Measurements from ENCODE around the gene RAP1GAP.

RAP1GAP gene

GRCh38 chr1:21625390-21626190, 43.6 kb downstream of the RAP1GAP start:
- DNase-seq = no peak

DNA sequence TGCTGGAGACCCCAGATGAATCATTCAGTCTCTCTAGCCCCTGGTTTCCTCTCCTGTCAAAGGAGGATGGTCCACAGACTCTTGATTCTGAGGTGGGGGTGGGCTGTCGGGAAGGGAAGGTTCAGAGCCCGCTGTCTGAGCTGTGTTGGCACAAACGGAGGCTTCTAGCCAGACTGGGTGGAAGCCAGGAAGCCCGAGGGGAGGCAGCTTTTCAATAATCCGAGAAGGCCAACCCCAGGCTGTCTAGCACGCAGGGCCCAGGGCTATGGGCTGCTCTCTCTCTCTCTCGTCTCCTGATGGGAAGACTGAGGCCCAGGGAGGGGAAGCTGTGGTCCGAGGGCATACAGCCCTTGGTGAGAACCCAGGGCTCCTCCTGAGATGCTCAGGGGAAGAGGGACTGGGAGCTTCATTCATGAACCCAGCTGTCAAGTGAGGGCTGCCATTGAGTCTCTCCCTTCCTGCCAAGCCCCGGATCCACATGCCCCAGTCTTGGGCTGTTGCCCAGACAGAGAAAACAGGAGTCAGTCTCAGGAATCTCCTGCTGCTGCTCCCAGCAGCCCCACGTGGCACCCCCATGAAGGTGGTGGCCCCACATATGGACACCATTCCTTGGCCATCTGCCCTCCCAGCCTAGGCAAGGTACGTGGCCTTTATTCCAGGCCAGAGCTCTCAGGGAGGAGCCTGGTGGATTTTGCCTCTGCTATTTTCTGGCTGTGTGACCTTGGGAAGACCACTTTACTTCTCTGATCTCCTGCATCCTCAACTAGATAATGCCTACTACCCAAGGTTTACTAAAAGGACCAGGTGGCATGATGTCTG, 44.4 kb downstream of the RAP1GAP start:
- DNase-seq = peak; percentile 51

- DNase-seq = no peak
Measured at GRCh38 chr1:21623410-21623961, 45.7 kb downstream of the RAP1GAP start.

DNA sequence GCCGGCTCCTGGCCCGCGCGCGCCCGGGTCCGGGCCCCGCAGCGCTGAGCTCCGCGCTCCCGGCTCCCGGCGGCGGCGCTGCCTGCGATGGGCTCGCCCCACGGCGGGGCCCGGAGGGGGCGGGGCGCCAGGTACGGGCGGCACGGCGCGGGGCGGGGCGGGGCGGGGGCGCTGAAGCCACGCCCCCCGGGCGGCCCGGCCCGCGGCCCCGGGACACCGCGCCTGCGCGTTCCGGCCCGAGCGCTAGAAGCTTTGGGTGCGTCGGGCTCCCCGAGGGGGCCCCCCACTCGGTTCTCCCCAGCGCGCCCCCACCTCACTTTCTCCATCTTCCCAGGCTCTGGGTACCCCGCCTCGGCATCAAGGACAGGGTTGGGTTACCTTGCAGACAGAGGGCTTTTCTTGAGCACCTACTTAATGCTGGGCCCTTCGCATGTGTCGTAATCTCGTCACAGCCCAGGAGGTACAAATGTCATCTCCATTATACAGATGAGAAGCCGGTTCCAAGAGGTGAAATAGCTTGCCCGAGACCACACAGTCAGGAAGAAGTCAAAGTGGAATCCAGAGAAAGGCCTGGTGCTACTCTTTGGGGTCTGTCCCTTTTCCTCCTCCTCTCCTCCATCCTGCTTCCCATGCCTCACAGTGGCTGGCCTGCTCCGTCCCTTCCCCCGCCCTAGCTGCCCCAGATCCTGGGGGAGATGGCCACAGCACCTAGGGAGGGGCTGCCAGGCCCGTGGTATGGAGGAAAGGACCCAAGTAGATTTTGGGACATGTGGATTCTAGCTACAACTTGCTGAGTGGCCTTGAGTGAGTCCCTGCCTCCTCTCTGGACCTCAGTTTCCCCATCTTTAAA, 46.5 kb downstream of the RAP1GAP start:
- DNase-seq = no peak

GRCh38 chr1:21621761-21622436, 47.3 kb downstream of the RAP1GAP start:
- DNase-seq = no peak

DNA sequence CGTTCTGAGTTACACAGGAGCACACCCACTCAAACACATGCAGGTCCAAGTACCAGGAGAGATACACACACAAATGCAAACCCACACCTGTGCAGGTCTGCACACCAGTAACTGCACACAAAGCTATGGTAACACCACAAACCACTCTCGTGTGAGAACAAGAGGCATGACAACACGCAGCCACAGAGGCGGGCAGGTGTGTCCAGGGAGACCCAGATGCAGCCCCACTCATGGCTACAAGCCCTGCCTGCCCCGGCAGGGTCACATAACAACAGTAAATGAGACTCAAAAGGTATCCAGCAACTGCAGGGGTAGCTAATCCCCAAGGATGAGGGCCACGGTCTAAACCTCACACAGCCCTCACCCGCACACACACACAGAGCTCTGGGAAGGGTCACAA, 48.1 kb downstream of the RAP1GAP start:
- DNase-seq = no peak

DNA sequence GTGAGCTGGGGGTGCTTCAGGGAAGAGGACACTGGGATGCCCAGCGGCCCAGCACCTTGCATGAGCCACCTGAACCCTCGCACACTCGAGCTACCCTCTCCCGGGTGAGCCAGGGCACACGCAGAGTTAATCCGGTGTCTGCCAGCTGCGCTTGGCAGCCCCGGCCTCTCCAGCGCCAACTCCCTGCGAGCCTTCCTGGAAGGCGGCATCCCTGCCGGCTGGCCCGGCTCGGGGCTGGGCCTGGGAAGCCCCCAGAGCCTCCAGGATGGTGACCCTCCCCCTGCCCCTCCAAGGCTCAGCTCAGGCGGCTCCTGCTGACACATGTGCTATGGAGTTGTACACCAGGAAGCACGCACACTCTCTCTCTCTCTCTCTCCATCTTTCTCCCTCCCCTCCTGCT, 48.7 kb downstream of the RAP1GAP start:
- DNase-seq = no peak

- no peak for DNase-seq
Measured at GRCh38 chr1:21620011-21620410, 49.1 kb downstream of the RAP1GAP start.

- no peak for DNase-seq
Measured at GRCh38 chr1:21619375-21619947, 49.7 kb downstream of the RAP1GAP start.

- DNase-seq = no peak
Measured at GRCh38 chr1:21618561-21619374, 50.4 kb downstream of the RAP1GAP start.

- DNase-seq = no peak
Measured at GRCh38 chr1:21618059-21618458, 51.1 kb downstream of the RAP1GAP start.

GRCh38 chr1:21617126-21617738, 51.9 kb downstream of the RAP1GAP start:
- no peak for DNase-seq

DNA sequence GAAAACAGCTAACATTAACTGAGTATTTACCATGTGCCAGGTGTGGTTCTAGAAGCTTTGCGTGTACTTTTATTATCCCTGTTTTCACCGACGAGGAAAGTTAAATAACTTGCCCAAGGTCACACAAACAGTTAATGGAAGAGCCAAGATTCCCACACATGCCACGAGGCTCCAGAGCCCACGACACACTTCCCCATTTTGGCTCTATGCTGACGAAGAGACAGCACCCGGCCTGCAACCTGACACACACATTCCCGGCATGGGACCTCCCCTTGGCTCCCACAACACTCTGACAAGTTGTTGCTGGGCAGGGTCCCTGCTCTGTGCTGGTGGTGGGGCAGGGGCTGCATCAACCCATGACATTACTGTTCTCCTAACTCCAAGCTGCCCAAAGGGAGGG, 52.8 kb downstream of the RAP1GAP start:
- no peak for DNase-seq

DNA sequence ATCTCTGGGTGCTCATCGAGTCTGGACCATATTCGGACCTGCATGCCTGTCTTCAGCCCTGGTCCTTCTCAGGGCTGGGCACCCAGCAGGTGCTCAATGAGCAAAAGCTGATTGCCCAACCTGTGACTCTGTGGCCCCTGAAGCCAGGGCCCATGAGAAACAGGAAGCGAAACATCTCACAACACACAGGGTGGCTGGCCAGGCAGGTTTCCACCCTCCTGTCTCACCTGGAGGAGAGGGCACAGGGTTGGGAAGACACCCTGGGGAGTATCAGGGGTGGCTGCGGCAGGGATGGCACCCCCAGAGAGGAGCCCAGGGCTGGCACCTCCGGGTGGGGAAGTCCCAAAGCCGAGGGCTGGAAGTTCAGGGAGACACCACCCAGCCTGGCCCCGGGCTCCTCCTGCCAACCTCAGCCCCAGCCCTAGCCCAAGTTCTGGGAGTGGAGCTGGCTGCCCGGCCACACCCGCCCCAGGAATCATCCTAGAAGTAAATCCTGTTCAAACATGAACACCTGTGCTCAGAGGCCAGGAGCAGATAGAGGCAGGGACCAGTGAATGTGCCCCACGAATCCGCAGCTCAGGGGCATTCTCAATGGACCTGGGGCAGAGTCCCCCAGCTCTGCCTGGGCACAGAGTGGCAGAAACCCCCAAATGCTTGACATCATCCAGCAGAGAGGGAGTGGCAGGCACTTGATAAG, 54.6 kb downstream of the RAP1GAP start:
- DNase-seq = no peak

DNA sequence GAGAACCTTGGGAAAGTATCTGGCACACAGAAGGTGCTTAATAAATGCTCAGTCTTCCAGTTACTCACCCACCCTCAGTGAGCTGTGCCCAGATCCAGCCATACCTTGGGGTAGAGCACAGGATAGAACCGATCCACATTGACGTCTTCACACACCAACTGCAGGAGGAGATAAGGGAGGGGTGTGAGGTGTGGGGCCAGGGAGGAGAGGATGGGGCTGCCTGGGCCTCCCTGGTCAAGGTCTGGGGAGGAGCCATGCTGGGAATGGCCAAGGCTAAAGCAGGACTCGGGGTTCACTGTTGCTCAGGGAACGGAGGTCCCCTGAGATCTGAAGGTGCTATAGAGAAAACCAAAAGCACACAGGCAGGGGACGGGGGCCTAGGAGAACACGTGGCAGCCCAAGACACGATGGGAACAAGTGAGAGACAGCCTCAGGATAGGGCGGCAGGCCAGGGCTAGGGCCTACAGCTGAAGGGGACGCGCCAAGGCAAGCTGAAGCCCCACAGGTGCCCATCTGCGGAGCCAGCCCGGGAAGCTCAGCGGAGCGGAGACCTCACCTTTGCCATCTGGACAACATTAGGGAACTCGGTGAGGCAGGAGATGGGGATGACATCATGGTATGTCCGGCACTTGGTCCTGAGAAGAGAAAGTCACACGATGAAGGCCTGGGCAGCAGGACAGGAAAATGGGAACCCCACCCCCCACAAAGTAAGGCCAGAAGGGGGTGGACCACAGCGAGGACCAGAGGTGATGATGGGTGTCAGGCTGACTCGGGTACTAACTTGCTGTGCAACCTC, 55.9 kb downstream of the RAP1GAP start:
- DNase-seq = no peak

GRCh38 chr1:21612057-21612456, 57.1 kb downstream of the RAP1GAP start:
- DNase-seq = no peak

DNA sequence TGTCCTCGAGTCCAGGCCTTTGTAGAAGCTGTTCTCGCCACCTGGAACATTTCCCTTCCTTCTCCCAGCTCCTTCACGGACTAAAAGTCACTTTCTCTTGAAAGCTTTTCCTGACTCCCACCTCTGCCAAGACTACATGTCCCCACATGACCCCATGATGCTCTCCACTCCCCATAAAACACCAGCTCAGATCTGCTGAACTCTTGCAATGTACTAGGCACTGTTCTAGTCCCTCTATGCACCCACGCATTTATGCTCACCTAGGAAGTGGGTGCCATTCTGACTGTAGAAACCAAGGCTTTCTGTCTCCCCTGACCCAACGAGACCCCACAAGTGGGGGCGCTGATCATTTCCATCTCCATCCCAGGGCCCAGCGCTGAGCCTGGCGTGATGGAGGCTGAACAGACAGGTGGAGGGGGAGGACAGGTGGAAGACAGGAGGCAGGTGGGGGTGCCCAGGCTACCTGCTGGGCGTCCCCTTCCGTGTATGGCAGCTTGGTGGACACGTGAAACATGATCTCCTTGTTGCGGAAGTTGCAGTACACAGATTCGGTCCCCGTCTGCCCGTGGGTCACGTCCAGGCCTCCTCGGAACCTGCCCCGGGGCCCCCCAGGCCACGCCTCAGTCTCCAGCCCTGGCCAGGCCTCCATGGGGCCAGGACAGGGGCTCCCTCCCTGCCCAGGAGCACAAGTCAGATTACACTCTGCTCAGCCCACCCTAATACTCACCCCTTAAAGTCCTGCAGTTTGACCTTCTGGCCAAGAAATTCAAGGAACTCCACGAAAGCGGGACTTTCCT, 58.0 kb downstream of the RAP1GAP start:
- DNase-seq = no peak

- no peak for DNase-seq
Measured at GRCh38 chr1:21610027-21610426, 59.1 kb downstream of the RAP1GAP start.
